GM19324 (cell line): ENCODE measurements around the gene FARS2.
A peak's percentile ranks its signal among the peaks of the same experiment; 100 is the strongest.

ENCODE experiments used
- ATAC-seq: cut with Tn5 transposase; IDR thresholded peaks from one replicate; pipeline ENCODE4 v1.9.1; 2021; ENCODE audit warnings: mild to moderate bottlenecking, moderate library complexity; ENCODE audit not compliant: unreplicated experiment, low FRiP score

FARS2 gene

GRCh38 chr6:5285081-5285480, 23.8 kb downstream of the FARS2 start:
- ATAC-seq, result no peak

GRCh38 chr6:5285526-5285925, 24.2 kb downstream of the FARS2 start:
- ATAC-seq, result no peak

- no peak for ATAC-seq
Observed at GRCh38 chr6:5286780-5287179, 25.5 kb downstream of the FARS2 start.

GRCh38 chr6:5287205-5287965, 26.1 kb downstream of the FARS2 start:
- ATAC-seq, result no peak

GRCh38 chr6:5287966-5288297, 26.6 kb downstream of the FARS2 start:
- no peak for ATAC-seq

GRCh38 chr6:5290097-5290496, 28.8 kb downstream of the FARS2 start:
- no peak for ATAC-seq

- ATAC-seq, result no peak
Observed at GRCh38 chr6:5290500-5290899, 29.2 kb downstream of the FARS2 start.

- ATAC-seq, result no peak
Observed at GRCh38 chr6:5292154-5292553, 30.8 kb downstream of the FARS2 start.

GRCh38 chr6:5293692-5294091, 32.4 kb downstream of the FARS2 start:
- no peak for ATAC-seq

GRCh38 chr6:5294392-5295211, 33.3 kb downstream of the FARS2 start:
- ATAC-seq, result no peak

GRCh38 chr6:5295623-5296022, 34.3 kb downstream of the FARS2 start:
- no peak for ATAC-seq

- ATAC-seq, result no peak
Observed at GRCh38 chr6:5300206-5300764, 39.0 kb downstream of the FARS2 start.

GRCh38 chr6:5302220-5302946, 41.1 kb downstream of the FARS2 start:
- ATAC-seq, result peak; percentile 78

- ATAC-seq, result peak; percentile 78
Observed at GRCh38 chr6:5302995-5303622, 41.8 kb downstream of the FARS2 start.

- ATAC-seq, result no peak
Observed at GRCh38 chr6:5303682-5304081, 42.4 kb downstream of the FARS2 start.

GRCh38 chr6:5305968-5306626, 44.8 kb downstream of the FARS2 start:
- no peak for ATAC-seq

GRCh38 chr6:5307058-5307457, 45.7 kb downstream of the FARS2 start:
- ATAC-seq, result no peak

- no peak for ATAC-seq
Observed at GRCh38 chr6:5308066-5308465, 46.8 kb downstream of the FARS2 start.

GRCh38 chr6:5314191-5314865, 53.0 kb downstream of the FARS2 start:
- no peak for ATAC-seq
